DOHH2 (cell line): ENCODE data around the gene COL26A1.

Source experiments
- CTCF ChIP-seq: fragments of 200-600 bp; sonication (generic); IDR thresholded peaks from one replicate; pipeline ENCODE4 v1.5.1; 2014; ENCODE audit warnings: antibody characterized with exemption, mild to moderate bottlenecking, low read depth, low read length; ENCODE audit not compliant: poor library complexity, severe bottlenecking
- EZH2phosphoT487 ChIP-seq: fragments of 200-600 bp; sonication (generic); IDR thresholded peaks from 2 replicates; pipeline ENCODE4 v1.6.1; 2017; ENCODE audit warnings: borderline replicate concordance, mild to moderate bottlenecking, antibody characterized with exemption, low read length, moderate library complexity, mixed read lengths

- TF ChIP-seq CTCF, result no peak
- no peak for TF ChIP-seq EZH2phosphoT487
These were observed 185.4 kb downstream of the COL26A1 start for GRCh38 chr7:101547916-101548661.
